Lower lobe of right lung (tissue), 2 donors: ENCODE results near the gene STX10. TPM values are rescaled to one million over a fixed set of nuclear protein-coding genes. Genes with fewer than 3 reads are reported as not detected.
"Not testable (repeated sequence)": the region's sequence is repeated elsewhere in the genome, so short reads cannot be mapped to it uniquely, and the experiment has no call there.

Experiments
- ATAC-seq, 2 donors: fragments of 200-7000 bp; cut with Tn5 transposase; one replicate each; pipeline ENCODE4 v1.9.1; 2020 to 2022; ENCODE audit warnings: mild to moderate bottlenecking in 2 of 2, moderate library complexity in 2 of 2
- DNase-seq: peaks from one replicate; pipeline ENCODE4 v3.0.0-alpha.2; 2020
- H3K27ac ChIP-seq: fragments of 200-600 bp; one replicate; pipeline ENCODE4 v1.8.0; 2022
- H3K27me3 ChIP-seq: fragments of 200-600 bp; one replicate; pipeline ENCODE4 v1.8.0; 2022; ENCODE audit warnings: low read depth
- H3K36me3 ChIP-seq: fragments of 200-600 bp; one replicate; pipeline ENCODE4 v1.8.0; 2022; ENCODE audit warnings: mild to moderate bottlenecking
- H3K4me1 ChIP-seq: fragments of 200-600 bp; one replicate; pipeline ENCODE4 v1.8.0; 2022
- H3K4me3 ChIP-seq: fragments of 200-600 bp; one replicate; pipeline ENCODE4 v1.8.0; 2022; ENCODE audit warnings: mild to moderate bottlenecking
- H3K9me3 ChIP-seq: fragments of 200-600 bp; one replicate; pipeline ENCODE4 v1.8.0; 2022
- intact Hi-C: fragments of 100-400 bp; cut with DNase I; formaldehyde crosslinking; loops from one replicate; pipeline ENCODE4 v1.11.0; 2022
- total RNA-seq: library from RNA; stranded (reverse); fragmentation: NEBNext Ultra II Directional; extraction: Animal tissue kit (Norgen Biotek cat#: 25700); gene quantifications from one replicate; pipeline ENCODE4 v1.2.1, GENCODE V29; 2021
- TF ChIP-seq, protein P1 (sequence below): fragments of 200-600 bp; IDR thresholded peaks from one replicate; pipeline ENCODE4 v1.8.0; 2022; ENCODE audit warnings: antibody characterized with exemption, mild to moderate bottlenecking
- donor health status: DM: no; HTN: yes; CAD: no; lungs with severe emphysema.

STX10 gene
- total RNA-seq, 1 donor from 2014 or later, result 82.7 TPM

DNA sequence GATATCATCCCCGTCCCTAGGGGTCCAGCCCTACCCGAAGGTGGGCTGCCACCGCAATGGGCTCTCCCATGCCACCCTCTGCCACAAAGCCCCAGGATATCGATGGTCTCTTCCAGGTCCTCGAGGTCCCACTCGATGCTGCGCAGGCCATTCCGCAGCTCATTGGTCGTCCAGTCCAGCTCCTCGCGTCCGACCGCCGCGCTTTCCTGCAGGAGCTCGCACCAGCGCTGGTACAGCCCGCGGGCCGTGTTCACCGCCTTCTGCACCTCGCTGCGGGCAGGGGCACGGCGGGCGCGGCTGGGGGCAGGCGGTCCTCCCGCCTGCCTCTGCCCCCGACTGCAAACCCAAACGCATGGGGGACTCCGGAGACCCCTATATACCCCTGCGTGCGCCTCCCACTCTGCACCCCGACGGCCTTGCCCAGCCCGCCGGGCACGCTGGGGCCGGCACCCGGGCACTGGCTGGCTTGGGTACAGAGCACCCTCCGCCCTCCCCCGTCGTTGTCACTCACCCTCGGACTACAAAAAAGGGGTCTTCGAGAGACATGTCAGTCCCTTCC, 468 bp downstream of the STX10 start:
- DNase-seq (peak; percentile 87), ATAC-seq (peak; percentile 2)
- Histone ChIP-seq H3K27me3 (no peaks in the 10 kb centered on the region), H3K36me3 (peaks cover 11% of the 10 kb centered on the region), H3K27ac (peak overlapping the region; percentile 100), H3K9me3 (no peaks in the 10 kb centered on the region), H3K4me1 (peaks cover 11% of the 10 kb centered on the region), H3K4me3 (peak overlapping the region; percentile 97)
- TF ChIP-seq, protein P1, sequence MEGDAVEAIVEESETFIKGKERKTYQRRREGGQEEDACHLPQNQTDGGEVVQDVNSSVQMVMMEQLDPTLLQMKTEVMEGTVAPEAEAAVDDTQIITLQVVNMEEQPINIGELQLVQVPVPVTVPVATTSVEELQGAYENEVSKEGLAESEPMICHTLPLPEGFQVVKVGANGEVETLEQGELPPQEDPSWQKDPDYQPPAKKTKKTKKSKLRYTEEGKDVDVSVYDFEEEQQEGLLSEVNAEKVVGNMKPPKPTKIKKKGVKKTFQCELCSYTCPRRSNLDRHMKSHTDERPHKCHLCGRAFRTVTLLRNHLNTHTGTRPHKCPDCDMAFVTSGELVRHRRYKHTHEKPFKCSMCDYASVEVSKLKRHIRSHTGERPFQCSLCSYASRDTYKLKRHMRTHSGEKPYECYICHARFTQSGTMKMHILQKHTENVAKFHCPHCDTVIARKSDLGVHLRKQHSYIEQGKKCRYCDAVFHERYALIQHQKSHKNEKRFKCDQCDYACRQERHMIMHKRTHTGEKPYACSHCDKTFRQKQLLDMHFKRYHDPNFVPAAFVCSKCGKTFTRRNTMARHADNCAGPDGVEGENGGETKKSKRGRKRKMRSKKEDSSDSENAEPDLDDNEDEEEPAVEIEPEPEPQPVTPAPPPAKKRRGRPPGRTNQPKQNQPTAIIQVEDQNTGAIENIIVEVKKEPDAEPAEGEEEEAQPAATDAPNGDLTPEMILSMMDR, result no peak
- intact Hi-C loops, result no loop called here

DNA sequence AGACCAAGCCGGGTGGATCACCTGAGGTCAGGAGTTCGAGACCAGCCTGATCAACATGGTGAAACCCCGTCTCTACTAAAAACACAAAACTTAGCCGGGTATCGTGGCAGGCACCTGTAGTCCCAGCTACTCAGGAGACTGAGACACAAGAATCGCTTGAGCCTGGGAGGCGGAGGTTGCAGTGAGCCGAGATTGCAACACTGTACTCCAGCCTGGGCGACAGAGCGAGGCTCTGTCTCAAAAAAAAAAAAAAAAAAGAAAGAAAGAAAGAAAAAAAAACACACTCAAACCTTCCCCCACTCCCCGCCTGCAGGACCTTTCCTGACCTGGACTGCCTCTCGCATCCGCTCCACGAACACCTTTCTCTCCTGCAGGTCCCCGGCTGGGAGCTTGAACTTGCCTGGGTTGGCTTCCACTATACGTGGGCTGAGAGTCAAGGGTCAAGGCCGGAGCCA, 975 bp downstream of the STX10 start:
- Histone ChIP-seq H3K36me3 (peaks cover 16% of the 10 kb centered on the region), H3K27ac (peak overlapping the region; percentile 100), H3K4me3 (peak overlapping the region; percentile 97), H3K4me1 (peaks cover 11% of the 10 kb centered on the region)
- DNase-seq, H3K9me3 ChIP-seq, H3K27me3 ChIP-seq, ATAC-seq, intact Hi-C loops: not testable (repeated sequence)

- Histone ChIP-seq H3K4me1 (peaks cover 17% of the 10 kb centered on the region), H3K27ac (no peak overlapping the region), H3K27me3 (no peaks in the 10 kb centered on the region), H3K4me3 (no peak overlapping the region), H3K9me3 (no peaks in the 10 kb centered on the region), H3K36me3 (peaks cover 21% of the 10 kb centered on the region)
- DNase-seq (peak; percentile 77), ATAC-seq (no peak)
- TF ChIP-seq, protein P1, result no peak
- intact Hi-C loops, result no loop called here
These were observed 3.2 kb downstream of the STX10 start for GRCh38 chr19:13146763-13147563.

DNA sequence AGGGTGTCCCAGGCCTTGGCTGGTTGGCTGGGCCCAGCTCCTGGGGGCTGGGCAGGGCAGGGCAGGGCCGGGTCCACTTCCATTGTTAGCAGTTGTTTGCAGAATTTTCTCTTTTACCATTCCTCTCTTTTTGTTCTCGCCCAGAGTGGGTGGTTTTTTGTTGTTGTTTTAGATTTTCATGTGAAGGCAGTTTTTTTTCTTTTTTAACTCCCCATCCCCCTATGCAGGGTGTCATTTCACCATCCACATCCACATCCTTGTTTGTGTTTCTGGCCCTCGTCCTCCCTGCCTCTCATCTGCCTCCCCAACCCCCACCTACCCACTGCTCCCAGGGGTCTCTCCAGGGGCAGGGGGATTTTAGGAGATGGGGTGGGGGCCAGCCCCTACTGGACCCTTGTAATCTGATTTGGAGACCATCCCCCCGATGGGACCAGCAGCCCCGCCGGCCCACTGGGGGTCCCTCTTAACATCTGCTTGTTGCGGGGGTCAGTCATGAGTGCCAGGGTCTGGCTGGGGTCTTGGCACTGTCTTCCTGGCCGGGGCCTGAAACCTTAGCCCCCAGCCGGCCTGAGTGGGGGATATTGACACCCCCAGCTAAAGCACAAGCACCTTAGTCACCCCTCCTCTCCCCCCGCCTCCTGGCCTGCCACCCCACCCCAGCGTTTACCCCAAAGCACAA, 10.4 kb downstream of the STX10 start:
- TF ChIP-seq, protein P1, result no peak
- Histone ChIP-seq H3K36me3 (peaks cover 57% of the 10 kb centered on the region), H3K27me3 (no peaks in the 10 kb centered on the region), H3K9me3 (no peaks in the 10 kb centered on the region), H3K4me1 (peaks cover 15% of the 10 kb centered on the region), H3K27ac (no peak overlapping the region), H3K4me3 (no peak overlapping the region)
- DNase-seq, result no peak
- ATAC-seq, result no peak
- intact Hi-C loops, result no loop called here

DNA sequence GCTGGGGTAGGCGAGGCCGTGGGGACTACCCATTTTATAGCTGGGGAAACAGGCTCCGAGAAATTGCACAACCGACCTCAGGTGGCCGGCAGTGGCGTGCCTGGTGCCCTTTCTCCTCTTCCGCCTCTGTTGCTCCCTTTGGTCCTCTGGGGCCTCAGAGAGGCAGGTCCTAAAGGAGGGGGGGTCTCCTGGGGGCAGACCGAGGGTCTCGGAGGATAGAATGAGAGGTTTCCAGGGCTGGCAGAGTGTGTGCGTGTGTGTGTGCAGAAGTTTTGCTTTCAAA, 11.3 kb downstream of the STX10 start:
- Histone ChIP-seq H3K4me3 (no peak overlapping the region), H3K9me3 (no peaks in the 10 kb centered on the region), H3K4me1 (peaks cover 15% of the 10 kb centered on the region), H3K36me3 (peaks cover 50% of the 10 kb centered on the region), H3K27me3 (no peaks in the 10 kb centered on the region), H3K27ac (no peak overlapping the region)
- no peak for ATAC-seq
- no peak for DNase-seq
- intact Hi-C loops, result no loop called here
- TF ChIP-seq, protein P1, result no peak
